PC-9 (cell line): ENCODE measurements around the gene SLC35F3.

Experiments
- EZH2 ChIP-seq: fragments of 200-600 bp; sonication (generic); IDR thresholded peaks from 2 replicates; pipeline ENCODE4 v1.8.0; 2017; ENCODE audit warnings: antibody characterized with exemption, low read depth
- TF ChIP-seq, protein P1 (sequence below): fragments of 200-600 bp; sonication (generic); conservative IDR thresholded peaks from 2 replicates; pipeline ENCODE4 v1.6.1; 2017; ENCODE audit warnings: mixed run types, antibody characterized with exemption, mild to moderate bottlenecking, moderate library complexity

DNA sequence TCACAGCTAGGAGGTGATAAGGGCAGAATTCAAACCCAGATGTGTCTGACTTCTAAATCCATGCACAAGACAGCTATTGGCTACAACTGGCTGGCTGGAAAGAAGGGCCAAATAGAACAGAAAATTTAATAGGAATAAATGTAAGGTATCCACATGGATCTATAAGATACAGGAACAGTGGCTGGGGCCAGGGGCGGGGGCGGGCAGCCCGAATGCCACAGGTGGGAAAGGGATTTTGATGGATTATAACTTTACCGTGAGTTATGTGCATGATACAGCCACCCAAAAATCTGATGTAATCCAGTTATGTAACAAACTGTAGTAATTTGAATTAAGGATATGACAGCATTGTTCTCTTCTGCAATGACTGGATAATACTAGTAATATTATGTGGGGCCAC is 381.7 kb downstream of the SLC35F3 start:
- TF ChIP-seq, protein P1, sequence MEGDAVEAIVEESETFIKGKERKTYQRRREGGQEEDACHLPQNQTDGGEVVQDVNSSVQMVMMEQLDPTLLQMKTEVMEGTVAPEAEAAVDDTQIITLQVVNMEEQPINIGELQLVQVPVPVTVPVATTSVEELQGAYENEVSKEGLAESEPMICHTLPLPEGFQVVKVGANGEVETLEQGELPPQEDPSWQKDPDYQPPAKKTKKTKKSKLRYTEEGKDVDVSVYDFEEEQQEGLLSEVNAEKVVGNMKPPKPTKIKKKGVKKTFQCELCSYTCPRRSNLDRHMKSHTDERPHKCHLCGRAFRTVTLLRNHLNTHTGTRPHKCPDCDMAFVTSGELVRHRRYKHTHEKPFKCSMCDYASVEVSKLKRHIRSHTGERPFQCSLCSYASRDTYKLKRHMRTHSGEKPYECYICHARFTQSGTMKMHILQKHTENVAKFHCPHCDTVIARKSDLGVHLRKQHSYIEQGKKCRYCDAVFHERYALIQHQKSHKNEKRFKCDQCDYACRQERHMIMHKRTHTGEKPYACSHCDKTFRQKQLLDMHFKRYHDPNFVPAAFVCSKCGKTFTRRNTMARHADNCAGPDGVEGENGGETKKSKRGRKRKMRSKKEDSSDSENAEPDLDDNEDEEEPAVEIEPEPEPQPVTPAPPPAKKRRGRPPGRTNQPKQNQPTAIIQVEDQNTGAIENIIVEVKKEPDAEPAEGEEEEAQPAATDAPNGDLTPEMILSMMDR, result no peak
- no peak for TF ChIP-seq EZH2
